Peyer's patch (tissue), 4 donors: ENCODE data around the gene DPH7.

Experiments used
- POLR2A ChIP-seq, 2 donors: fragments of 450-650 bp; IDR thresholded peaks; one replicate each; pipeline ENCODE4 v1.5.1; 2017; ENCODE audit warnings: antibody characterized with exemption in 2 of 2, mild to moderate bottlenecking in 2 of 2, moderate library complexity in 2 of 2
- TF ChIP-seq, protein P1 (sequence below), 6 experiments: fragments of 450-650 bp in 4 of 6; fragments of 200-600 bp in 2 of 6; sonication (generic) in 1 of 6; IDR thresholded peaks; one replicate each; pipeline ENCODE4 v1.5.1; 2017 to 2019; ENCODE audit warnings: antibody characterized with exemption in 6 of 6, mild to moderate bottlenecking in 3 of 6, moderate library complexity in 1 of 6

DNA sequence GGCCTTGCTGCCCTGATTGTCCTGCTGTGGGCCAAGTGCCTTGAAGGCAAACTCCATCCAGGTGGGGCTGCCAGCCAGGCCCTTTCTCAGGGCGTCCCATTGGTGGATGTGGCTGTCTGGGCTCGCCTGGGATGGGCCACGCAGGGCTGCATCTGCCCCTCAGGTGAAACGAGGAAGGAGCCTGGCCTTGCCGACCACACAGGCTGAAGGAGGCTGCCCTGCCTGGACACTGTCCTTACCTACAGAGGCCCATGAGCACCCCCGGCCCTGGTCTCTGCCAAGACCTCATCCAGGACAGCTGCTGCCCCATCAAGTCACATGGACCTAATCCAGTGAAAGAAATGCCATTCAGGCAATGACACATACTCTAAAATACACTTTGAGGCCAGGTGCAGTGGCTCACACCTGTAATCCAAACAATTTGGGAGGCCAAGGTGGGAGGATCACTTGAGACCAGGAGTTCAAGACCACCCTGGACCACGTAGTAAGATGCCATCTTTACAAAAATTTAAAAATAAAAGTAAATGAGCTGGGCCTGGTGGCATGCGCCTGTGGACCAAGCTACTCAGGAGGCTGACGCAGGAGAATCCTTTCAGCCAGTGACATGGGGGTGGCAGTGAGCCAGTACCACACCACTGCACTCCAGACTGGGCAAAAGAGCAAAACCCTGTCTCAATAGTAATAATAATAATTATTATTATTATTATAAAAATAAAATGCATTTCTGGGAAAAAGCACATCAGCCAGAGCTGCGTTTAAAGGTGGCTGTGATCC, 62.4 kb downstream of the DPH7 start:
- TF ChIP-seq, protein P1, sequence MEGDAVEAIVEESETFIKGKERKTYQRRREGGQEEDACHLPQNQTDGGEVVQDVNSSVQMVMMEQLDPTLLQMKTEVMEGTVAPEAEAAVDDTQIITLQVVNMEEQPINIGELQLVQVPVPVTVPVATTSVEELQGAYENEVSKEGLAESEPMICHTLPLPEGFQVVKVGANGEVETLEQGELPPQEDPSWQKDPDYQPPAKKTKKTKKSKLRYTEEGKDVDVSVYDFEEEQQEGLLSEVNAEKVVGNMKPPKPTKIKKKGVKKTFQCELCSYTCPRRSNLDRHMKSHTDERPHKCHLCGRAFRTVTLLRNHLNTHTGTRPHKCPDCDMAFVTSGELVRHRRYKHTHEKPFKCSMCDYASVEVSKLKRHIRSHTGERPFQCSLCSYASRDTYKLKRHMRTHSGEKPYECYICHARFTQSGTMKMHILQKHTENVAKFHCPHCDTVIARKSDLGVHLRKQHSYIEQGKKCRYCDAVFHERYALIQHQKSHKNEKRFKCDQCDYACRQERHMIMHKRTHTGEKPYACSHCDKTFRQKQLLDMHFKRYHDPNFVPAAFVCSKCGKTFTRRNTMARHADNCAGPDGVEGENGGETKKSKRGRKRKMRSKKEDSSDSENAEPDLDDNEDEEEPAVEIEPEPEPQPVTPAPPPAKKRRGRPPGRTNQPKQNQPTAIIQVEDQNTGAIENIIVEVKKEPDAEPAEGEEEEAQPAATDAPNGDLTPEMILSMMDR (IDR thresholded peaks at IDR 0.05), result no peak
- no peak for TF ChIP-seq POLR2A (IDR thresholded peaks at IDR 0.05)
